H1 (cell line): ENCODE results near the gene UBXN11. TPM values are rescaled to one million over a fixed set of nuclear protein-coding genes. Genes with fewer than 3 reads are reported as not detected.

Experiments used
- CTCF ChIA-PET: fragments of 300-600 bp; sonication (Branson Sonifier 250); formaldehyde crosslinking; loops from one replicate; lab custom pipeline; 2021; ENCODE audit not compliant: partially characterized antibody; lab: Charles Lee
- POLR2A ChIA-PET: fragments of 300-600 bp; sonication (Branson Sonifier 250); formaldehyde crosslinking; loops from one replicate; lab custom pipeline; 2021; ENCODE audit warnings: inconsistent platforms; ENCODE audit not compliant: partially characterized antibody; lab: Charles Lee
- DNase-seq, 2 experiments: peaks; one replicate each; pipeline versions ENCODE4 v3.0.0 to v3.0.0-alpha.2; 2010 to 2022; ENCODE audit warnings: low spot score in 2 of 2, low read depth in 1 of 2, mixed read lengths in 1 of 2
- FAIRE-seq: peaks from 2 replicates; lab custom pipeline; 2011; peaks lifted over from hg19 to GRCh38; lab: Jason Lieb, UNC
- H2AFZ ChIP-seq: 2 replicates; pipeline ENCODE4 v1.8.1; 2012; ENCODE audit warnings: low read length, inconsistent platforms
- H2AK5ac ChIP-seq: 2 replicates; pipeline ENCODE4 v1.6.1; 2013; ENCODE audit warnings: low read depth, low read length
- H2BK120ac ChIP-seq: replicated peaks from 2 replicates; pipeline ENCODE3; 2013; ENCODE audit warnings: low read depth, low read length, inconsistent platforms
- H2BK12ac ChIP-seq: 2 replicates; pipeline ENCODE4 v1.6.1; 2013; ENCODE audit warnings: low read depth, low read length
- H2BK15ac ChIP-seq: 2 replicates; pipeline ENCODE4 v1.6.1; 2013; ENCODE audit warnings: low read length
- H2BK20ac ChIP-seq: 2 replicates; pipeline ENCODE4 v1.6.1; 2013; ENCODE audit warnings: low read length
- H2BK5ac ChIP-seq: 2 replicates; pipeline ENCODE4 v1.6.1; 2013; ENCODE audit warnings: low read depth, low read length
- H3K14ac ChIP-seq: 2 replicates; pipeline ENCODE4 v1.6.1; 2013; ENCODE audit warnings: inconsistent platforms; ENCODE audit not compliant: insufficient read length
- H3K18ac ChIP-seq: 2 replicates; pipeline ENCODE4 v1.6.1; 2013; ENCODE audit warnings: low read length; ENCODE audit errors: extremely low read depth
- H3K23ac ChIP-seq: 2 replicates; pipeline ENCODE4 v1.6.1; 2013; ENCODE audit warnings: inconsistent platforms; ENCODE audit not compliant: insufficient read length
- H3K23me2 ChIP-seq: 2 replicates; pipeline ENCODE4 v1.6.1; 2013; ENCODE audit warnings: low read depth, low read length
- H3K27ac ChIP-seq: 2 replicates; pipeline ENCODE4 v1.6.1; 2011; ENCODE audit warnings: low read depth, low read length, inconsistent platforms
- H3K27me3 ChIP-seq, 4 experiments: replicated peaks in 1 of 4; 1 replicate in 1 of 4; 2 replicates in 3 of 4; pipeline versions ENCODE4 v1.6.1 to v1.8.1; 2011 to 2013; ENCODE audit warnings: low read length in 3 of 4, mild to moderate bottlenecking in 3 of 4, inconsistent platforms in 2 of 4, mixed read lengths in 2 of 4, moderate library complexity in 1 of 4; ENCODE audit not compliant: control insufficient read depth in 3 of 4, insufficient read depth in 3 of 4; ENCODE audit errors: extremely low read depth in 1 of 4
- H3K36me3 ChIP-seq, 4 experiments: 2 replicates each; pipeline versions ENCODE4 v1.6.1 to v1.8.1; 2011 to 2013; ENCODE audit warnings: mild to moderate bottlenecking in 4 of 4, low read length in 3 of 4, moderate library complexity in 2 of 4, control low read depth in 1 of 4, inconsistent platforms in 1 of 4; ENCODE audit not compliant: insufficient read depth in 4 of 4, control insufficient read depth in 2 of 4
- H3K4ac ChIP-seq: replicated peaks from 2 replicates; pipeline ENCODE3; 2013; ENCODE audit warnings: low read length, low read depth, mixed read lengths, inconsistent platforms; ENCODE audit not compliant: insufficient read length
- H3K4me1 ChIP-seq, 4 experiments: replicated peaks in 1 of 4; 1 replicate in 1 of 4; 2 replicates in 3 of 4; pipeline versions ENCODE4 v1.6.1 to v1.8.1; 2011 to 2013; ENCODE audit warnings: low read length in 3 of 4, inconsistent platforms in 2 of 4, mixed read lengths in 1 of 4; ENCODE audit not compliant: insufficient read depth in 4 of 4, control insufficient read depth in 3 of 4
- H3K4me2 ChIP-seq, 2 experiments: 2 replicates each; pipeline versions ENCODE4 v1.6.1 to v1.8.1; 2011 to 2013; ENCODE audit warnings: low read depth in 2 of 2, low read length in 2 of 2, control low read depth in 1 of 2, inconsistent platforms in 1 of 2, mild to moderate bottlenecking in 1 of 2; ENCODE audit not compliant: insufficient read depth in 1 of 2
- H3K4me3 ChIP-seq, 4 experiments: fragments of 200-600, 300-600 bp in 1 of 4; sonication (generic), shearing (Covaris generic), sonication (Bioruptor Twin) in 1 of 4; 2 replicates each; pipeline versions ENCODE4 v1.5.1 to v1.8.1; 2011 to 2016; ENCODE audit warnings: low read length in 4 of 4, low read depth in 3 of 4, control low read depth in 2 of 4, inconsistent platforms in 2 of 4, mild to moderate bottlenecking in 2 of 4, mixed read lengths in 1 of 4, moderate library complexity in 1 of 4; ENCODE audit not compliant: insufficient read depth in 2 of 4; ENCODE audit errors: extremely low read depth in 1 of 4
- H3K56ac ChIP-seq: replicated peaks from 2 replicates; pipeline ENCODE3; 2013; ENCODE audit warnings: low read depth, mild to moderate bottlenecking, mixed read lengths, low read length, inconsistent platforms; ENCODE audit not compliant: insufficient read length
- H3K79me1 ChIP-seq: 2 replicates; pipeline ENCODE4 v1.6.1; 2013; ENCODE audit warnings: low read depth, low read length, control low read depth
- H3K79me2 ChIP-seq, 2 experiments: 2 replicates each; pipeline versions ENCODE4 v1.6.1 to v1.8.1; 2012 to 2013; ENCODE audit warnings: low read length in 2 of 2, mild to moderate bottlenecking in 2 of 2, inconsistent platforms in 1 of 2; ENCODE audit not compliant: insufficient read depth in 2 of 2, control insufficient read depth in 1 of 2
- H3K9ac ChIP-seq, 4 experiments: replicated peaks in 1 of 4; 1 replicate in 1 of 4; 2 replicates in 3 of 4; pipeline versions ENCODE4 v1.6.1 to v1.8.1; 2011 to 2013; ENCODE audit warnings: low read depth in 3 of 4, low read length in 3 of 4, control low read depth in 2 of 4, mild to moderate bottlenecking in 2 of 4, moderate library complexity in 2 of 4, inconsistent platforms in 1 of 4; ENCODE audit errors: extremely low read depth in 1 of 4
- H3K9me3 ChIP-seq, 2 experiments: 2 replicates each; pipeline versions ENCODE4 v1.6.1 to v1.8.1; 2012 to 2013; ENCODE audit warnings: mild to moderate bottlenecking in 2 of 2, moderate library complexity in 2 of 2, control low read depth in 1 of 2, inconsistent platforms in 1 of 2, low read depth in 1 of 2, low read length in 1 of 2, mixed read lengths in 1 of 2; ENCODE audit not compliant: insufficient read depth in 2 of 2
- H4K20me1 ChIP-seq, 2 experiments: replicated peaks in 1 of 2; 2 replicates each; pipeline versions ENCODE3 to v1.8.1; 2011 to 2013; ENCODE audit warnings: inconsistent platforms in 2 of 2, low read length in 2 of 2, mild to moderate bottlenecking in 1 of 2; ENCODE audit not compliant: insufficient read depth in 2 of 2, control insufficient read depth in 1 of 2
- H4K5ac ChIP-seq: 2 replicates; pipeline ENCODE4 v1.6.1; 2013; ENCODE audit warnings: low read length, low read depth, mixed read lengths, inconsistent platforms; ENCODE audit not compliant: insufficient read length
- H4K8ac ChIP-seq: 2 replicates; pipeline ENCODE4 v1.8.0; 2013; ENCODE audit warnings: mild to moderate bottlenecking, moderate library complexity, low read length, inconsistent platforms; ENCODE audit not compliant: insufficient read depth; ENCODE audit errors: extremely low read depth
- H4K91ac ChIP-seq: replicated peaks from 2 replicates; pipeline ENCODE3; 2013; ENCODE audit warnings: low read length, mixed read lengths, inconsistent platforms; ENCODE audit not compliant: insufficient read length
- CREB1 ChIP-seq: IDR thresholded peaks from 2 replicates; pipeline ENCODE4 v1.6.1; 2012; ENCODE audit warnings: inconsistent platforms
- HDAC2 ChIP-seq, 2 experiments: fragments of 300-600 bp in 1 of 2; sonication (generic) in 1 of 2; IDR thresholded peaks; 2 replicates each; pipeline ENCODE4 v1.6.1; 2011 to 2012; ENCODE audit warnings: low read depth in 2 of 2, low read length in 2 of 2, mild to moderate bottlenecking in 2 of 2, moderate library complexity in 2 of 2, borderline replicate concordance in 1 of 2, inconsistent platforms in 1 of 2
- SAP30 ChIP-seq: fragments of 300-600 bp; sonication (generic); IDR thresholded peaks from 2 replicates; pipeline ENCODE4 v1.7.1; 2012; ENCODE audit warnings: low read length, moderate library complexity, mild to moderate bottlenecking, inconsistent platforms; ENCODE audit not compliant: insufficient read depth, insufficient replicate concordance
- SIX5 ChIP-seq: IDR thresholded peaks from 2 replicates; pipeline ENCODE4 v1.6.1; 2011; ENCODE audit warnings: mild to moderate bottlenecking, low read depth, low read length
- SP1 ChIP-seq: IDR thresholded peaks from 2 replicates; pipeline ENCODE4 v1.6.1; 2011; ENCODE audit warnings: low read depth, low read length
- SP4 ChIP-seq: IDR thresholded peaks from 2 replicates; pipeline ENCODE4 v1.6.1; 2012; ENCODE audit warnings: low read length, inconsistent platforms
- SRF ChIP-seq: IDR thresholded peaks from 2 replicates; pipeline ENCODE4 v1.6.1; 2011; ENCODE audit warnings: mild to moderate bottlenecking, low read depth, low read length, moderate library complexity
- YY1 ChIP-seq: IDR thresholded peaks from 2 replicates; pipeline ENCODE4 v1.6.1; 2011; ENCODE audit warnings: low read depth, mild to moderate bottlenecking, low read length
- WGBS, 2 experiments: shearing (Covaris generic) in 1 of 2; methylation state at CpG; one replicate each; pipeline versions ENCODE4 v1.1.6 to v1.1.7; 2013 to 2015; ENCODE audit warnings: low lambda C conversion rate in 2 of 2, mixed read lengths in 2 of 2, inconsistent platforms in 1 of 2, low coverage in 1 of 2, missing lambda C conversion rate in 1 of 2; ENCODE audit not compliant: insufficient replicate concordance in 2 of 2, insufficient coverage in 1 of 2, insufficient read length in 1 of 2; ENCODE audit errors: extremely low coverage in 1 of 2, missing lambda C conversion rate in 1 of 2; 5-methylcytosine and 5-hydroxymethylcytosine counted together
- polyA plus RNA-seq, 7 experiments: library from polyadenylated mRNA; depleted of rRNA in 3 of 7; stranded (reverse) in 5 of 7; unstranded in 2 of 7; fragments of >200 nt in 5 of 7; fragments of 200-250 nt in 2 of 7; gene quantifications; 1 replicate in 5 of 7; 2 replicates in 1 of 7; 4 replicates in 1 of 7; pipeline versions ENCODE4 v1.2.1 to v1.2.3, GENCODE V29; 2011 to 2013; ENCODE audit warnings: missing spikeins in 2 of 7, mixed read lengths in 2 of 7
- total RNA-seq: library from RNA; stranded (reverse); fragmentation: NEBNext Ultra II Directional; extraction: Animal tissue kit (Norgen Biotek cat#: 25700); gene quantifications from 2 replicates; pipeline ENCODE4 v1.2.1, GENCODE V29; 2021

Gene UBXN11
- total and polyA plus RNA-seq, 2 of the 8 experiments (the other 6 are each of a cell fraction or from before 2014, with no cell fraction given): 6.3 to 10.4 TPM

- Histone ChIP-seq H2AFZ (no peak overlapping the region), H2BK5ac (no peak overlapping the region), H3K27me3 (no peaks in the 10 kb centered on the region), H3K14ac (no peak overlapping the region), H2BK15ac (no peak overlapping the region), H4K8ac (no peak overlapping the region), H3K79me2 (no peaks in the 10 kb centered on the region), H3K4ac (no peak overlapping the region), H4K20me1 (peaks cover 0 to 2% of the 10 kb centered on the region in 2 experiments), H3K4me2 (no peak overlapping the region), H2AK5ac (no peak overlapping the region), H3K9me3 (no peaks in the 10 kb centered on the region), H3K23ac (no peak overlapping the region), H2BK120ac (no peak overlapping the region), H4K91ac (no peak overlapping the region), H3K18ac (no peak overlapping the region), H2BK12ac (no peak overlapping the region), H3K27ac (no peak overlapping the region), H3K4me1 (peaks cover 4 to 7% (median 5%) of the 10 kb centered on the region in 4 experiments), H3K4me3 (no peak overlapping the region), H3K23me2 (no peaks in the 10 kb centered on the region), H3K36me3 (peaks cover 7 to 22% (median 18%) of the 10 kb centered on the region in 4 experiments; a peak in 7 of 8 replicates), H3K56ac (no peak overlapping the region), H3K9ac (no peak overlapping the region), H2BK20ac (no peak overlapping the region), H3K79me1 (no peaks in the 10 kb centered on the region), H4K5ac (no peak overlapping the region)
- 89% methylated on average over 10 of the region's 10 CpGs; no CpG with 5 or more reads in 1 of the 2 experiments for WGBS, 2 experiments
- no peak for DNase-seq
- CTCF ChIA-PET: interaction anchor here (0.6 to 57.0 kb wide), 31 partner anchors 9 to 219 kb away, joined by 3 to 1530 read pairs (median 5); partner anchors contain the start of genes CRYBG2, SH3BGRL3 and UBXN11
- FAIRE-seq: no peak
- POLR2A ChIA-PET: interaction anchor here (0.6 to 5.0 kb wide), 12 partner anchors 8 to 149 kb away, joined by 3 to 27 read pairs (median 3); partner anchors contain the start of gene SH3BGRL3
- TF ChIP-seq SP4: no peak
- no peak for TF ChIP-seq YY1
- no peak for TF ChIP-seq SP1
- no peak for TF ChIP-seq SRF
- no peak for TF ChIP-seq SIX5
- TF ChIP-seq CREB1: no peak
- TF ChIP-seq SAP30: no peak
- no peak for TF ChIP-seq HDAC2 (IDR thresholded peaks at IDR 0.05; ENCODE audit: borderline replicate concordance in 1 of 2, low read depth in 2 of 2, low read length in 2 of 2)
Observed at GRCh38 chr1:26322042-26322331, 15.6 kb upstream of the UBXN11 start.
